ENCODE data around the gene TRIM45.

DNA sequence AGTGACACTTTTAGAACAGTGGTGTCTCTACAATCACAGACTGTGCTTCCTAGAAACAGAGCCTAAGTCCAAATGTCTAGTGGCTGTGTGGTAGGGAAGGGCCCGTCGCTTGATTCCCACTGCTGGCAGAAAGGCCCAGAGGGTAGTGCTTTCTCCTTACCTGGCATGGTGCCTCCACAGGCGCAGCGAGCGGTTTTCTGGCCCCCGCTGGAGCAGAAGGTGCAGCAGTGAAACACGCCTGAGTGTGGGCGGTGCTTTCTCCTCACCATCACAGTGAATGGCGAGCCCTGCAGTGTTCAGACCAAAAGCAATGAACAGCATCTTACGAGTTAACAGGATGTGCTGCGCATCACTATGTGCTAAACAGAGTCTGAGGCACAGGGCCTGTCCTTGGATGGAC lies 8.3 kb downstream of the TRIM45 start:
- TF ChIP-seq POLR2A (IDR thresholded peaks at IDR 0.05; ENCODE audit: low read length) (no peak), GATA1 (IDR thresholded peaks at IDR 0.05; ENCODE audit: low read depth, low read length) (no peak)

Measured in erythroblast (primary cell).